ENCODE data around the gene SLC22A23. TPM values are rescaled to one million over a fixed set of nuclear protein-coding genes. Genes with fewer than 3 reads are reported as not detected.

Gene SLC22A23
- total RNA-seq, 1 experiment from 2014 or later, result 5.7 TPM

DNA sequence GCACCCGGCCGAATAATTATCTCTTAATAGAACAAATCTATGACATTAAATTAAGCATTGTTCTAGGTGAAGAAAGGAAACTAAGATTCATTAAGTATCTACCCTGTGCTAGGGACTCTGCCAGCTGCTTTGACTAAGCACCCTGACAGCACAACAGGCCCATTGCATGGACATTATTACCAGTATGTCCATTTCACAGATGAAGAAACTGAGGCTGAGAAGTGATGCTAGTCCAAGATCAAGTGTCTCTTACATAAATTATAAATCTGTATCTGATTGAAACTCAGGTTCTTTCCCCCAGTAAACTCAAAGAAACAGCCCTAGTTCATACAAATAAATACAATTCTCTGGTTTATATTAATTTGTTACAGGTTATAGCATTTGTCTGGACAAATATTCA, 31.3 kb downstream of the SLC22A23 start:
- no peak overlapping the region for H3K9ac ChIP-seq (ENCODE audit: low read length)
- H3K4me2 ChIP-seq (ENCODE audit: low read length), result no peak overlapping the region
- intact Hi-C loops (cut with micrococcal nuclease), result no loop called here
- DNase-seq (no peak), ATAC-seq (no peak)
- no peaks in the 10 kb centered on the region for H3K27me3 ChIP-seq (ENCODE audit: low read length)
- H3K9me2 ChIP-seq (replicated peaks; ENCODE audit: low read length), result no peaks in the 10 kb centered on the region
- BruUV-seq (replicated peaks), result no TSS peak
- H3K4me1 ChIP-seq (ENCODE audit: insufficient read depth, low read length), result peaks cover 33% of the 10 kb centered on the region
- no peaks in the 10 kb centered on the region for H3K9me3 ChIP-seq (ENCODE audit: low read length)
- ChIA-PET POLR2A (ENCODE audit: unreplicated experiment) (no interaction called here), CTCF (no interaction called here)
- TF ChIP-seq, protein P1, sequence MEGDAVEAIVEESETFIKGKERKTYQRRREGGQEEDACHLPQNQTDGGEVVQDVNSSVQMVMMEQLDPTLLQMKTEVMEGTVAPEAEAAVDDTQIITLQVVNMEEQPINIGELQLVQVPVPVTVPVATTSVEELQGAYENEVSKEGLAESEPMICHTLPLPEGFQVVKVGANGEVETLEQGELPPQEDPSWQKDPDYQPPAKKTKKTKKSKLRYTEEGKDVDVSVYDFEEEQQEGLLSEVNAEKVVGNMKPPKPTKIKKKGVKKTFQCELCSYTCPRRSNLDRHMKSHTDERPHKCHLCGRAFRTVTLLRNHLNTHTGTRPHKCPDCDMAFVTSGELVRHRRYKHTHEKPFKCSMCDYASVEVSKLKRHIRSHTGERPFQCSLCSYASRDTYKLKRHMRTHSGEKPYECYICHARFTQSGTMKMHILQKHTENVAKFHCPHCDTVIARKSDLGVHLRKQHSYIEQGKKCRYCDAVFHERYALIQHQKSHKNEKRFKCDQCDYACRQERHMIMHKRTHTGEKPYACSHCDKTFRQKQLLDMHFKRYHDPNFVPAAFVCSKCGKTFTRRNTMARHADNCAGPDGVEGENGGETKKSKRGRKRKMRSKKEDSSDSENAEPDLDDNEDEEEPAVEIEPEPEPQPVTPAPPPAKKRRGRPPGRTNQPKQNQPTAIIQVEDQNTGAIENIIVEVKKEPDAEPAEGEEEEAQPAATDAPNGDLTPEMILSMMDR (conservative IDR thresholded peaks at IDR 0.05; ENCODE audit: low read depth, low read length), result no peak
- no peak for TF ChIP-seq EZH2phosphoT487 (IDR thresholded peaks at IDR 0.05; ENCODE audit: borderline replicate concordance, low read length)
- no peak for TF ChIP-seq EZH2 (IDR thresholded peaks at IDR 0.05; ENCODE audit: low read length, unreplicated experiment)
- H3K36me3 ChIP-seq (ENCODE audit: low read depth, low read length), result no peaks in the 10 kb centered on the region
- H3K27ac ChIP-seq (ENCODE audit: low read length), result no peak overlapping the region
- H3K4me3 ChIP-seq (ENCODE audit: low read length), result no peak overlapping the region
- H2AFZ ChIP-seq (ENCODE audit: low read length), result no peak overlapping the region
- no peaks in the 10 kb centered on the region for H3F3A ChIP-seq (ENCODE audit: low read length, unreplicated experiment)
- no peaks in the 10 kb centered on the region for H3K79me2 ChIP-seq (ENCODE audit: low read length)
- no peaks in the 10 kb centered on the region for H4K20me1 ChIP-seq (ENCODE audit: low read length)

DNA sequence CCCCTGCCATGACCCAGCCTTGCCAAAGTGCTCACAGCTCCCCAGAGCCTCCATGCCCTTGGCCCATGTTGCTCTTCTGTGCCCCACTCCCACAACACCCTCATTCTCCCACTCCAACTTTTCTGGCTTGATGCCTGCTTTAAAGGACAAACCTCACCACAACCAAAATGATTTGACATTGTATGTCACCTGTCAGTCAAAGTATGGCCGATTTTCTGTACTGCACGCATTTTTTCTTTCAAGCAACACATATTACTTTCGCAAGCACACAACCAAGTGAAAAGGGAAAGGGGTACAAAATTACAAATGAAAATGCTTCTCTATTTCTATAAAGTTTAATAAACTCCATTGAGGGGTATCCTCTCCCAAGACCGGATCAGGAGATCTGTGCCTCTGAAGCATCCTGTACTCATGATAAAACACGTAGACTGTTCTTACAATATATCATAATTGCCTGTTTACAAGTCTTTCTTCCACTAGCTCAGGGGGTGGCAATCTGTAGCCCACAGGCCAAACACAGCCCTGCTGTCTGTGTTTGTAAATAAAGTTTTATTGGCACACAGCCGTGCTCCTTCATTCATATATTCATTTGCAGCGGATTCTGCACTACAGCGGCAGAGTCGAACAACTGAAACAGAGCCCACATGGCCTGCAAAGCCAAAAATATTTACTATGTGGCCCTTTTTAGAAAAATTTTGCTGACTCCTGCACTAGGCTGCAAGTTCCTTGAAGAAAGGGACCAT, 32.5 kb downstream of the SLC22A23 start:
- ChIA-PET POLR2A (ENCODE audit: unreplicated experiment) (no interaction called here), CTCF (no interaction called here)
- intact Hi-C loops (cut with micrococcal nuclease), result no loop called here
- TF ChIP-seq EZH2phosphoT487 (IDR thresholded peaks at IDR 0.05; ENCODE audit: borderline replicate concordance, low read length) (no peak), EZH2 (IDR thresholded peaks at IDR 0.05; ENCODE audit: low read length, unreplicated experiment) (no peak)
- Histone ChIP-seq H3K79me2 (ENCODE audit: low read length) (no peaks in the 10 kb centered on the region), H3K9ac (ENCODE audit: low read length) (no peak overlapping the region), H3K9me3 (ENCODE audit: low read length) (no peaks in the 10 kb centered on the region), H3K4me3 (ENCODE audit: low read length) (no peak overlapping the region), H3F3A (ENCODE audit: low read length, unreplicated experiment) (no peaks in the 10 kb centered on the region), H4K20me1 (ENCODE audit: low read length) (no peaks in the 10 kb centered on the region), H2AFZ (ENCODE audit: low read length) (no peak overlapping the region), H3K27me3 (ENCODE audit: low read length) (no peaks in the 10 kb centered on the region), H3K9me2 (replicated peaks; ENCODE audit: low read length) (no peaks in the 10 kb centered on the region), H3K4me2 (ENCODE audit: low read length) (no peak overlapping the region), H3K4me1 (ENCODE audit: insufficient read depth, low read length) (peaks cover 44% of the 10 kb centered on the region), H3K27ac (ENCODE audit: low read length) (no peak overlapping the region), H3K36me3 (ENCODE audit: low read depth, low read length) (no peaks in the 10 kb centered on the region)
- BruUV-seq (replicated peaks), result no TSS peak
- ATAC-seq, result no peak
- DNase-seq, result no peak

DNA sequence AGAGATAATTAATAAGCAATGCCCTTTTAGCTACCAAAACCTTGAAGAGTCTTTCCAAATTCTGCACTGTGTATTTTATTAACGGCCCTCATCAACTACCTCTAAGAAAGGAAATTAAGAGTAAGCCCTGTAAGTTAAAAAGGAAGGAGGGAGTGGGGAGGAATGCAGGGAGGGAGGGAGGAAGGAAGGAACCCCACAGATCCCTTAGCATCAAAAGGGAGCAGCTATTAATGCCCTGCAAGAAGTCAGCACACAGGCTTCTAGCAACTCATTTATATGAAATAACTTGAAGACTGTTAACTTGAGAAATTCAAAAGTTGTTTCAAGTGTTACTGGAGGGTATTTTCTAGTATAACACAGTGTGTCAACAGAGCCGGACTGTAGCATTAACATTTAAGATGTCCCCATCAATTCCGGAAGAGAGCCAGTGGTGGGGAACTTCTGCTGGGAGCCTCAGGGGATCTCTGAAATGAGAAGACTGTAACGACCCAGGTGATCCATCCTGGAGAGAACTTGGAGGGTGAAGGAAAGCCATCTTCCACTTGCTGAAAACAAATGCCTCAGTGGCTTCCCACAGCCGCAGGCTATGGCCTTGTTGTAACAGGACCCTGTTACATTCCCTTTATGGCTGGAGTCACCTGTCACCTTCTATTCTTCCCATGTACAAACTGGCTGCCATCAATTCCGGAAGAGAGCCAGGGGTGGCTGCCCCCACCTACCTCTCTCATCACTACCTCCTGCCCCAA, 33.2 kb downstream of the SLC22A23 start:
- ChIA-PET POLR2A (ENCODE audit: unreplicated experiment) (no interaction called here), CTCF (no interaction called here)
- Histone ChIP-seq H3K79me2 (ENCODE audit: low read length) (no peaks in the 10 kb centered on the region), H3K9ac (ENCODE audit: low read length) (no peak overlapping the region), H3K4me2 (ENCODE audit: low read length) (no peak overlapping the region), H3K4me1 (ENCODE audit: insufficient read depth, low read length) (peaks cover 52% of the 10 kb centered on the region), H3K27ac (ENCODE audit: low read length) (no peak overlapping the region), H3K4me3 (ENCODE audit: low read length) (no peak overlapping the region), H3K9me2 (replicated peaks; ENCODE audit: low read length) (no peaks in the 10 kb centered on the region), H3K27me3 (ENCODE audit: low read length) (no peaks in the 10 kb centered on the region), H3F3A (ENCODE audit: low read length, unreplicated experiment) (no peaks in the 10 kb centered on the region), H3K9me3 (ENCODE audit: low read length) (no peaks in the 10 kb centered on the region), H3K36me3 (ENCODE audit: low read depth, low read length) (no peaks in the 10 kb centered on the region), H4K20me1 (ENCODE audit: low read length) (no peaks in the 10 kb centered on the region), H2AFZ (ENCODE audit: low read length) (no peak overlapping the region)
- BruUV-seq (replicated peaks), result no TSS peak
- TF ChIP-seq EZH2 (IDR thresholded peaks at IDR 0.05; ENCODE audit: low read length, unreplicated experiment), result no peak
- TF ChIP-seq, protein P1 (conservative IDR thresholded peaks at IDR 0.05; ENCODE audit: low read depth, low read length), result no peak
- TF ChIP-seq EZH2phosphoT487 (IDR thresholded peaks at IDR 0.05; ENCODE audit: borderline replicate concordance, low read length), result no peak
- DNase-seq (no peak), ATAC-seq (no peak)
- intact Hi-C loops (cut with micrococcal nuclease), result no loop called here

All from PC-3 (cell line).